ENCODE results near the gene ANTKMT.

- peak; percentile 16 to 69 for TF ChIP-seq CTCF (conservative IDR thresholded peaks at IDR 0.05 in 1 of 2, IDR thresholded peaks at IDR 0.05 in 1 of 2; ENCODE audit: extremely low read depth in 1 of 2, insufficient read depth in 1 of 2, low read depth in 1 of 2, low read length in 2 of 2)
- no peak for TF ChIP-seq EZH2 (IDR thresholded peaks at IDR 0.05; ENCODE audit: borderline replicate concordance, low read length)
Measured at GRCh38 chr16:745739-746138, 24.8 kb downstream of the ANTKMT start.
